SH-SY5Y (cell line): ENCODE data around the gene IMMP2L.

Source experiments
- GATA2 ChIP-seq: IDR thresholded peaks from 2 replicates; pipeline ENCODE4 v1.6.1; 2011; ENCODE audit warnings: mild to moderate bottlenecking, low read depth, low read length
- GATA3 ChIP-seq: IDR thresholded peaks from 2 replicates; pipeline ENCODE4 v1.6.1; 2011; ENCODE audit warnings: low read depth, mild to moderate bottlenecking, low read length, moderate library complexity

GRCh38 chr7:111080495-111081105, 481.7 kb downstream of the IMMP2L start:
- TF ChIP-seq GATA3: no peak
- TF ChIP-seq GATA2: no peak
